ELR (cell line): ENCODE results near the gene CACNA2D4.
A peak's percentile ranks its signal among the peaks of the same experiment; 100 is the strongest.

Experiments used
- DNase-seq: peaks from one replicate; pipeline ENCODE4 v3.0.0-alpha.2; 2015; ENCODE audit warnings: low read depth

Gene CACNA2D4

DNA sequence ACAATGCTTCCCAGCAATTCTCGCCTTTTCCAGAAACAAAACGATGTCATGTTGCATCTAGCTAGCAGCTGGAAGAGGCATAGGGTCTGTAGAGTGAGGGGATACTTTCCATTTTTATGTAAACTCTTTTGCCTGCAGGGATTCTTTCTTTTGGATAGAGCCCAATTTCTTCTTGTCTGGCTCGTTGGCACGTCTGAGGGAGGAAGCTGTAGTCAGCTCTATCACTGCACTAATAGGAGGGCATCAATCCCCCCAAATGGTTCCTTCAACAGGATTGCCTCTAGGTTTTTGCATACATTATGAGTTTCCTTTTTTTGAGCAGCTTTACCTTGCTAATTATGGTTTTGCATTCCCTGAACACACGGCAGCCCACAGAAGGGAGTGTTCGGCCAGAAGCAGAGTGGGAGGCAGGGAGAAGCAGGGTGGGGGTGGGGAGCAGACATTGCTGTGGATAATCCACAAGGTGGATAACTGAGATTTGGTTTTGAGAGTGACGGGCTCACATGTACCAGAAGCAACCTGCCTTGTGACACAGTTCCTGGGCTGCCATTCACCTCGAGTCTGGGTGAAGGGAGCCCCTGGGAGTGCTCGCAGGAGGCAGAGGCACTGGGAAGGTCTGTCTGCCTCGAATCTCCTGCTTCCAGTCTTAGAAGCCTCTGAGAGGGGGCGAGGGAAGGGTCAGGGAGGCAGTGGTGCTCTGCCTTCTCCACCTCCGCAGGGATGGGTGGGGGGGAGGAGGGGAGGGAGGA lies 73.6 kb downstream of the CACNA2D4 start:
- DNase-seq: no peak

GRCh38 chr12:1844223-1844622 lies 74.2 kb downstream of the CACNA2D4 start:
- DNase-seq: no peak

DNA sequence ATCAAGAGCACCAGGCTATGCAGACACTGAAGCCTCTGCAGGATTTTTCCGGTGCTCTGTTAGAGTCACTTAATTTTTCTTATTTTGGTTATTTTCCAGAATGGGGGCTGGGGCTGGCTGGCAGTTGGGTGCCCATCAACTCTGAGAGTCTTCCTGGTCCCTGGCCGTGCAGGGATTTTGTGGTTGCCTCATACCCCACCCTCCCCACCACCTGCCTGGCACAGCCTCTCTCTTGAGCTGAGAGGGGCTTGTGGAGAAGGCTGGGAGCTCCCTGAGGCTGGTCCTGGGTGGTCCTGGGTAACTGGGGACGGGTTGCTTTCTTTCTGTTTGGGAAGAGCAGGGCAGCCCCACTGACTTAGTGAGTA lies 74.8 kb downstream of the CACNA2D4 start:
- DNase-seq: no peak

GRCh38 chr12:1842905-1843640 lies 75.4 kb downstream of the CACNA2D4 start:
- no peak for DNase-seq

DNA sequence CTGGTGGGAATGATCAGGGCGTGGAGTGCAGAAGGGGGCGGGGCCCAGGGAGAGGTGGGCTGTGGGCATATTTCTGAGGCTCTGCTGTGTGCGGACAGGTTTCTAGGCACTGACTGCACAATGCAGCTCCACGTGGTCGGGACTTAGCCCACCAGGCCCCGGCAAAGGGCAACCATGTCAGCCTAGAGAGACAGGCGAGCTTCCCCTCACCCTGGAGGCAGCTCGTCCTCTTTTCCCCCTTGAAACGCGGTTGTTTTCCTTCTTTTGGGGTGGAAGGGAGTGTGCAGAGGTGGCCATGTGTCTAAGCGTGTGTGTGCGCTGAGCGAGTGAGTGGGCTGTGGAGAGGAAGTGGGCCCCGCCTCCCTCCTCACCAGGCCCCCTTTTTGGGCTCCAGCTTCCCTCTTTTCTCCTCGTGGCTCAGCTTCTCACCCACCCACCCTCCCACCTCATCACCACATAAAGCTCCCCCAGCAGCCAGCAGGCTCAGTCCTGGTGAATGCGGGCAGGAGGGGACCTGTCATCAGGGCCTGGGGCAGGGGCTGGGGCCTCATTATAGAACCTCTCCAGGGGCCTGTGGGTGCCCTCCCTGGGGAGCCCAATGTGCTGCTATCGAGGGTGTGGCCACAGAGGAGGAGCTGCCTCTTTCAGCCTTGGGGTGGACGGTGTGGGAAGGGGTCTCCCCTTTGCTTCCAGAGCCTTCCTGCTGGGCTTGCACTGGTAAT lies 76.1 kb downstream of the CACNA2D4 start:
- no peak for DNase-seq

- no peak for DNase-seq
Observed at GRCh38 chr12:1841586-1842182, 76.8 kb downstream of the CACNA2D4 start.

DNA sequence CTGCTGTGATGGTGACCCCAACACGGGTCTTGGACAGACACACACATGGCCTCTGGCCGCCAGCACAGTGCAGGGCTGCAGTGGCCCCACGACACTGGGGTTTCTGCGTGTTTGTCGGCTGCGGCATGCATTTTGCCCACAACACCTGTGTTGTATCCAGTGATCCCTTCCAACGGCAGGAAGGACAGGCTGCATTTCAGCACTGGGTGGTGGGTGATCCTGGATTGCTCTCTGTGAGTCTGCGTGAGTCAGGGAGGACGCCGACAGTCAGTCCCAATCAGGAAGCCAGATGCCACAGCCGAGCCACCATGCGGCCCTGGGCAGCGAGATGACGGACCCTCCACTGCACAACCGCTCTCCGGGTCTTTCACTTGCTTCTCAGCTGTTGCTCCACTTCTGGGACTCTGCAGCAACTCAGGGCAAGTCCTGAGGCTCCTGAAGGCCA lies 77.4 kb downstream of the CACNA2D4 start:
- DNase-seq: no peak

DNA sequence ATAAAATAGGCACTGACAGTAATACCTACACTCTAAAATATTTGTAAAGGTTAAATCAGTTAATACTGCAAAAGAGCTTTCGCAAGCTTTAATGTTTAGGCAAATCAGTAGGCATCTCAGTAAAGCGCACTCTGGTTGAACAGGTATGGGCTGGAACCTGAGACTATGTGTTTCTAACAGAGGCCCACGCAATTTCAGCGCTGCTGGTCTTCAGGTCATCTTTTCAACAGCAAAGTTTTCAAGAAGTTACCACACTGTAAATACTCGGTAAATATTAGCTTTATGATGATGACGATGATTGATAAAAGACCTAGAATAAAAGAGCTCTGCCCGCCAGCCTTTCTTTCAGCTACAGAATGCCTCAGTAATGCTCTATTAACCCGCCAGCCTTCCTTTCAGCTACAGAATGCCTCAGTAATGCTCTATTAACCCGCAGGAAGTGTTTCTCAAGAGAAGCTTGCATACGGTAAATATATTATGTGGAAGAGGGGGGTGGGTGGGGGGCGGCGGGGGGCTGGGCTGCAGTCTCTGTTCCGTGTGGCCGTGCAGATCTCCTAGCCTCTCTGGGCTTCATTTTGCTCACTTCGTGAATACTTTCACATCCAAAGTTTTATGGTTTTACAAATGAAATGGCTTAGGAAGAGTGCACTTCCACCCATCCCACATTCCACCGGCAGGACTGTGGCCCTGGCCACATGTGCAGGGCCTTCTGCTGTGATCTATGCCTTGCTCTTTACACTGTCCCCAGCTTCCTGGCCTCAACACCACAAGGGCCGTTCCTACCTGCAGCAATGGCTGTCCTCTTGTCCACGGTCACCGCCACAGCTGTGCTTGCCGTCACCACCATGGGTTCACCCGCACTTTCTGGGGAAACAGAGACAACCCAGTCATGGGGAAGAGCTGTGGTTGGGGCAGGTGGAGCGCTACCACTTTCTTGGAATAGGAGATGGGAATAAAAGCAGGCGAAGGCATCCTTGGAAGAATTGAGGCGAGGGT lies 78.2 kb downstream of the CACNA2D4 start:
- no peak for DNase-seq

DNA sequence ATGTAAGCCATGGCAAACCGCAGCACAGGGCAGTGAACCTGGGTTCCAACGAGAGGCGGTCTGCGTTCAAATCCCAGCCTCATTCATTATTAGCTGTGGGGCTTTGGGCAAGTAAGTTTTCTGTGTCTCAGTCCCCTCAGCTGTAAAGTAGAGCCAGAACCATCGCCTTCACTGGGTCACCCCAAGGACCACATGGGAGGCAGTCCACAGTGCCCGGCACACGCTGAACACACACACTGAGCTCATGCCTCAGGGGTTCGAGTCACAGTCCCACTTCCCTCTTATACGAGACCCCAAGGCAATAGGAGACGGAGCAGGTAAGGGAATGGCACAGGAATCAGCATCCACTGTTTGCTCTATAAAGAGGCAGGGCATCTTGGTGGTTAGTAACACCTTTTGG lies 79.0 kb downstream of the CACNA2D4 start:
- DNase-seq: no peak

- DNase-seq: no peak
Observed at GRCh38 chr12:1838994-1839365, 79.5 kb downstream of the CACNA2D4 start.

- DNase-seq: no peak
Observed at GRCh38 chr12:1838205-1838993, 80.1 kb downstream of the CACNA2D4 start.

GRCh38 chr12:1837541-1838204 lies 80.8 kb downstream of the CACNA2D4 start:
- DNase-seq: peak; percentile 81

- DNase-seq: no peak
Observed at GRCh38 chr12:1836854-1837421, 81.5 kb downstream of the CACNA2D4 start.

- DNase-seq: no peak
Observed at GRCh38 chr12:1836241-1836803, 82.1 kb downstream of the CACNA2D4 start.

- DNase-seq: no peak
Observed at GRCh38 chr12:1835211-1836131, 83.0 kb downstream of the CACNA2D4 start.

GRCh38 chr12:1834186-1834925 lies 84.1 kb downstream of the CACNA2D4 start:
- no peak for DNase-seq

GRCh38 chr12:1833596-1834028 lies 84.8 kb downstream of the CACNA2D4 start:
- no peak for DNase-seq
